ENCODE data around the gene SDK1.

The SDK1 gene

DNA sequence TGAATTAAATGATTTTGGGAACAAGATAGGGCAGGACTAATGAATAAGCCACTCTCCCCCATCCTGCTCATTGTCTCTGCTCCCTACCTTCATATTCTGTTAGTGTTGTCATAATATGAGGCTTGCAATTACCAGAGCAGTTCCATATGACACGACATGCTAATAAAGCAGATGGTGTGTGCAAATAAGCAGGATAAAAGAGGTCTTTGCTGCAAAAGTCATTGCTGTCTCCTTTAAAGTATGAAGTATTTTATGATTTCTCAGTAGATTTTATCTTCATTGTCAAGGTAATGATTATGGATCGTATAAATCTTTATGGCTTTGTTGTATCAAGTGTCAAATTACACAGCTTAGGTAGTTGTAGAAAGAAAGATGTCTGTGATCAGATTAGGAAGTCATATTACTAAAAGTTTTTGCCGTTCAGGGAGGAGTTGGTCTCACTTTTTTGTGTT, 114.8 kb downstream of the SDK1 start:
- DNase-seq: no peak

DNA sequence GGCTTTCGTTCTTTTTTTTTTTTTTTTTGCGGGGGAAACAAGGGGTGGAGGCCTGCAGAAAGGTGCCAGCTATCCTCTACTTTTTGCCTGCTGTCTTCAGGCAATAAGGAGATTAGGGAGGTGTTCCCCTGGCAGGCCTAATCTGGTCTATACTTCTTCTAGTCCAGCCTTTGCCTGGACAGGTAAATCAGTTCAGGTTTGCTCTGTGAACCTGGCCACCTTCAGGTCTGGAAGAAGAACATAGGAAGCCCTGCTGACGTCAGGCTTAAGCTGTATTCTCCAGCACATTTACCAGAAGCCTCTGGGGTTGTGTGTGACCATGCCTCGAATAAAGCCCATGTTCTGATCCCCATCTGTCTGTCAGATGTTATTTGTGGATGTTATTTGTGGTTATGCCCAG, 115.4 kb downstream of the SDK1 start:
- no peak for DNase-seq

DNA sequence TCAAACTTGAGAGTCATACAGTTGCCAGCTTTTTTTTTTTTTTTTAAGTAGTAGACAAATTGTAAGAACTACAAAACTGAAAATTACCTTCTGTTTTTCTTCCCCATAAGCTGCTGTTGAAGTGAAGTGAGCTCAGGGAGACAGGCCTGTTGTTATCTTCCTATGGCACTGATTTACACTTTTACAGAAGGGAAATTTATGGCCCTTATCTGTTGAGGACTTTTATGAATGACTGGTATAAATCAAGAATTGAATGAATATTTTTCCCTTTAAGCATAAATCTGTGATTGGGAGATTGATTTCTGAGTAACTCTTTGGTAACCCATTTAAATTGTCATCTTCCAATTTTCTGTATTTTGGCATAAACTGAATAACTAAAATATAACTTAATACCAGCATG, 124.0 kb downstream of the SDK1 start:
- no peak for DNase-seq

DNA sequence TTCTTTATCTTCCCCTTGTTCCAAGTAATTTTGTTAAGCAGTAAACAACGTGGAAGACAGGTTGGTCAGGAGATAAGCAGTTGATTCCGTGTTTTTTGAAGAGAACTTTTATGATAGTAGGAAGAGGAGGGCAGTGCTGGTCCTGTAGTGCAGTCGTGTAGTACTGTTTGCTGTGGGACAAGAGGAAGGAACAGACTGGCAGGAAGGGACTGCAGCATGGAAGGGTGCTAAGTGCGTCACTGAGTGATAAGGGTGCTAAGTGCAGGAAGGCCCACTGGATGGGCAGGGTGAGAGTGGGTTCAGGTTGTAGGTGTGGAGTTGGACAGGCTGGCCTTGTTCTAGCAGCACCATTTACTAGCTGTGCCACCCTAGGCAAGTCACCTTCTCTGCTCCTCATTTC, 125.0 kb downstream of the SDK1 start:
- no peak for DNase-seq

DNA sequence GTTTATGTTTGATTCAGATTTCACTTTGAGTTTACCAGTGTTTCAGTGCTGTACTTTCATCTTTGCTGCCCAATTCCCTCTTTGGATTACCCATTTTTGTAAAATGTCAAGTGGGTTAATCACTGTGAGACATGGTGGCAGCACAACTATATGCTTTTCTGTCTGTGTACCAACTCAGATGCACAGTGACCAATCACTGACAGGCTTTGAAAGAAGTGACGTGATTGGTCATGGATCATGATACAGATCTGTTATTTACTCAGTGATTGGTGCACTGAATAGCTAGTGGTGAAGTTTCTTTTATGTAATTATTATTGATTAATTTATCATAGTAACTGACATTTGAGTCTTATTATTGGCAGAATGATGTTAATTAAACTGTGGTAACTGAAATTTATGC, 126.9 kb downstream of the SDK1 start:
- no peak for DNase-seq

DNA sequence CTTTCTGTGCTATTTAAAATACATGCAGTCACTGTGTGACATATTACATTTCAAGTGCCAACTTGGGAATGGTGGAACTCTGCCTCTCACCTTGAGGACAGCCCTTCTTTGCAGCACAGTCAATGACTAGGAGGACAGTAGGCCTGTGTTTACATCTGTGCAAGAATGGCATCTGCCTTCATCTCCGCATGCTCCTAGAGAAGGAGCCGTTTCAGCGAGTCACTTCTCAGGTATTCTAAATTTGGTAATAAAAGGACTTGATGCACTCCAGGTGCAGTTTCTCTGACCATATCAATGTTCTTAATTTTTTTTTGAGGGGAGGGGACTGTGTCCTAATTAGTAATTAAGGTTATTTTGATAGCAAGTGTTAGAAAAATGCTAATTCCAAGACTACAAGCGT, 128.9 kb downstream of the SDK1 start:
- DNase-seq: no peak

DNA sequence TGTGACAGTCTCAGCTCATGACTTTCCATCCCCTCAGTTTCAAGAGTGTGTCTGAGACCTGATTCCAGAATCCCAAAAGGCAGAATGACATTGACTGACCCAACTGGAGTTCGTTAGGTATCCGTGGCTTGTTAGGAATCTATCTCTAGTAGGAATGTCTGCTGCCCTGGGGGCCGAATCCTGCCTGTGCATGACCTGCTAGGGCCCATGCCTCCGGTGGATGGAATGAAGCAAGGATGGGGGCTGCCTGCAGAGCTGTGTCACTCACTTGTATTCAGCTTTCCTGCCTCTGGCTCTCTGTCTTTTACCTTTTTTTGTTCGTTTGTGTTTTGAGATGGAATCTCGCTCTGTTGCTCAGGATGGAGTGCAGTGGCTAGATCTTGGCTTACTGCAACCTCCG, 129.5 kb downstream of the SDK1 start:
- DNase-seq: no peak

DNA sequence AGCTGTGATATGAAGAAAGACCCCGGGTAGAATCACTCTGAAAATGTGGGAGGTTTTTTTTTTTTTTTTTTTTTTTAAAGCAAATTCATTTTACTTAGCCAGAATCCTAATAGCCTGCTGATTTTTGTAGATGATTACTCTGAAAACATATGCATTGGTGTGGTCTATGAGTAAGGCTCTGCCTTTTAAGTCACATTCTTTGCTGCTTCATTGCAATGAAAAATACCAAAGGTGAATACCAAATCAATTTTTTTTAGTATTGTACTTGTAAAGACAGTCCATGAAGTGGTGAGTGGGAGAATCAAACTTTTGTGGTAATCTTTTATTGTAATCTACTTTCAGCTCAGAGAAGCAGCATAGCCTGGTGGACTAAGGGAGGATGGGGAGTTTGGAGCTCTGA, 130.3 kb downstream of the SDK1 start:
- DNase-seq: no peak

DNA sequence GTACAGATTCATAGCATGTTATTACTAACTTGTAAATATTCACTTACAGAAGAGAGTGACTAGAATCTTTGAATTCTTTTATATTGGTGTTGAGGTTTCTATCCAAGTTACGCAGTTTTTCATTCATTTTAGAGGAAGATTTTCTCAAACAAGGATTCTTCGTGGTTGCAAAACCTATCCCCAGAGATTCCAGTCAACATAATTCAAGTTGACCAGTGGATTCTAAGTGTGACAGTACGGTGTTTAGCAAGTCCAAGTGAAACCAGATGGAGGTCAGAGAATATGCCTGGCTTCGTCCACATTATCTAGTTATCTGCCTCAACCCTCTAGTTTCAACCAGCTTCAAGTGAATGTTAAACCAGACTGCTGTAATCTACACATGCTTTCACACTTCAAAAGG, 131.9 kb downstream of the SDK1 start:
- DNase-seq: no peak

DNA sequence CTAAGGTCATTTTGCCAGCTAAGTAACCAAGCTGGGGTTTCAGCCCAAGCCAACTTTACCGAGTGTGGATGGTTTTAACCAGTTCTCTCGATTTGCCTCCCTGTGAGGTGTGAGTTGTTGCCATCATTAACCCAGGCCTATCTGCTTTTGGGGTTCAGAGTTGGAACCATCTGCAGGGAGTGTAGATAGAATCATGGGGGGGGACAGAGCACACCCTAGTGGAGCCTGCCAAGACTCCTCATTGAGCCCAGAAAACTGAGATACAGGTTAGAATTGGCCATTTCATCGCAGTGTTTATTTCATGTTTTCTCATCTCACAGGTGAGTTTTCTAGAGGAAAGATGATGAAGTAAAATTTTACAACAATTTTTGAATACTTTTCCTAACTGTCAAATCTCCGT, 133.6 kb downstream of the SDK1 start:
- no peak for DNase-seq

DNA sequence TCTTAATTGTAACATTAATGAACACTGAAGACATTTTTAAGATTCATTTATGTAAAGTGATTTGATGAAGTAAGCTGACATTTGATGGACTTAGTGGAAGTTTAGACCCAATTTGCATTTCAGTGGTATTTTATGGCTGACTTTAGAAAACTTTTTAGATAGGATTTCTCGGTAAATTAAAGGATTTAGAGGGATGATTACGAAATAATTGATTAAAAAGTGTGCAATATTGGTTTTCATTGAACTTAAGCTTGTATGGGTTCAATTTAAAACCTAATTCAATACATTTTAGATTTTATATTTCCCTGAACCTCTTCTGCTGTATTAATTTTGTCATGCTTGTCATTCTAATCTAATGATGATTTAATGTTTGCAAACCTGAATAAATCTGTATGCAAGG, 135.1 kb downstream of the SDK1 start:
- DNase-seq: no peak

DNA sequence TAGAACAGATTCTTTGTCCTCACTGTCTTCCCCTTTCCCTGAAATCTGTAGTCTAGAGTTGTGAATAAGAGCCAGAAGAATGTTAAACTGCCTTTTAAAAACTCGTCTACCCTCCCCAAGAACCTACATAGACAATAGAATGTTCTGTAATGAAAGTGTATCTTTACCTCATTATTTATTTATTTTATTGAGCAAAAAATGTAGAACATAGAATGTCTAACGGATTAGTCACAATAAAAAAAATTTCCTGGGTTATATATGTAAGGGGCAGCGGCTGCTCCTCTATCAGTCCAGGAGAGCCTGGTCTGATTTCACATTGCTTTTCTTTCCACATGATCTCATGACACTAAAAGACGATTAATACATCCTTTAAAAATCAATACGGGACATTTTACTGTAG, 135.7 kb downstream of the SDK1 start:
- no peak for DNase-seq

DNA sequence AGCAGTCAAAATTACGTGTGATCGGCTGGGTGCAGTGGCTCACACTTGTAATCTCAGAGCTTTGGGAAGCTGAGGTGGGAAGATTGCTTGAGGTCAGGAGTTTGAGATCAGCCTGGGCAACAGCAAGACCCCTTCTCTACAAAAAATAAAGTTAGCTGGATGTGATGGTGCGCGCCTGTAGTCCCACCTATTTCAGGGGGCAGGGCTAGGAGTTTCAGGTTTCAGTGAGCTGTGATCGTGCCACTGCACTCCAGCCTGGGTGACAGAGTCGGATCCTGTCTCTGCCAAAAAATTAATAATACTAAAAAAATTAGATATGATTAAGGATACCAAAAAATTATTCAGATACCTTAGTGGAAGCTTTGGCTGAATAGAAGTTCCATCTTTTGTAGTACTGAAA, 136.4 kb downstream of the SDK1 start:
- DNase-seq: no peak

DNA sequence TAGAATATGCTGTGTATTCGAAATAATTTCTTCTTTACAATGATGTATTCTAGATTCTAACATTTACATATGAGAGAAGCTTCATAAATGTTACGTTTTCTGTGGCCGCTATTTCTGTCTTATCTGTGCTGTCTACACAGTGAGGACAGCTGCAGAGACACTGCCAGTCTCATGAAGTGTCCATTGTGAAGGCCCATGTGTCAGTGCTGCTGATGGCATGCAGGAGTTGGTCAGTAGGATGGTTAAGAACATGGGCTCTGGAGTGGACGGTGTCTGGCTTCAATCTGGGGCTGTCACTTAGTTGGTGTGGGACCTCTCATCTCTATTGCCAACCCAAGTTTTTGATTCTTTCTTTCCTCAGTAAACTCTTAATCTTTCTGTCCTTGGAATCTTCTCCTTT, 137.3 kb downstream of the SDK1 start:
- DNase-seq: no peak

DNA sequence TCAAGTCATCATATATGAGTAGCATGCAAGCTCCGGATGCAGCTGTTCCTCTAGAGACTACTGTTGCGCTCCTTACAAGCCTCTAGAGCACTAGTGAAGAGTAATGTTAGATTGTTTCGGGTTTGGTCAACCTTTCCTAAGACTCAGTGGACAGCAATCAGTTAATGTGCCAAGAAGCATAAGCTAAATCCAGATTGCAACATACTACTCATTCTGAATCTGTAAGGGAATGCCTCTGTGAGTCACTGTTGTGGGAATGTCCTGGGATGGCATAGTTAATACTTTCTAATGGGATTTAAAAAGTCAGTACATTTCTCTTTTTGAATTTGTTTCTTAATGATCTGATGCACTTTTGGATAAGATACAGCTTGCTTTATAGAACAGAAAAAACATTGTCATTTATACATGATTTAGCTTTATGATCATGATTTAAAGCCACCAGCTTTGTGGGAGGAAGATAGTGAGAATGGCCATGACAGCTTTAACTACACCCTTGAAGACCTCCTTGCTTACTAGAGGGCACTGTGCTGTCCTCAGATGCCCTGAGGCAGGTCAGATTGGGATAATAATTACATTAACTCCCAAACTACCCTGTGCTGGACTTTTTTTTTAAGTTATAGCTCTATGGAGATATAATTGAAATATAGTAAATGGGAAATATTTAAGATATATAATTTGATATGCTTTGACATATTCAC, 138.4 kb downstream of the SDK1 start:
- no peak for DNase-seq

DNA sequence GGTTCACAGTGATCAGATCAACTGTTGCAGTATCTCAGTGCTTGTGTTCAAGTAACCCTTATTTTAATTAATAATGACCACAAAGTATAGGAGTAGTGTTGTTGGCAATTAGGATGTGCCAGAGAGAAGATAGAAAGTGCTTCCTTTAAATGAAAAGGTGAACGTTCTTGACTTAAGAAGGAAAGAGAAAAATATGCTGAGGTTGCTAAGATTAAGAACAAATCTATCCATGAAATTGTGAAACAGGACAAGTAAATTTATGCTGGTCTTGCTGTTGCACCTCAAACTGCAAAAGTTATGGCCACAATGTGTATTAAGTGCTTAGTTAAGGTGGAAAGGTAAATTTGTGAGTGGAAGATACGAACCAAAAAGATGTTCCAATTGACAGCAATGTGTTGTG, 139.5 kb downstream of the SDK1 start:
- no peak for DNase-seq

DNA sequence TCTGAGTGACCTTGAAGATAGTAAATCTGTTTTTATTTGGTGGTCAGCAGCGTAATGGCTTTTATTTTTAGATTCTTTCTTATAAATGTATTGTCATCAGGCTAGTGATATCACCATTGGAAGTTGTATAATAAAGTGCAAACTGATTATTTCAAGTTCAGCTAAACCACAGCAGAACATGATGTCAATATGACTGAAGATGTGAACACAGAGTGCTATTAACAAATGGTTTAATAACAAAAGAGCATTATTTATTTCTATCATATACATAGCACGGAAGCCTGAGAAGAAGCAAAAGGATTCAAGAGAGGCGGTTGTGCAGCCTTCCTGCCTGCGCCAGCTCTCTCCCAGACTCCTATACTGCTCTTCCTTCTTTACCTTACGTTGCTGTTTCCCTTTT, 142.7 kb downstream of the SDK1 start:
- DNase-seq: no peak

DNA sequence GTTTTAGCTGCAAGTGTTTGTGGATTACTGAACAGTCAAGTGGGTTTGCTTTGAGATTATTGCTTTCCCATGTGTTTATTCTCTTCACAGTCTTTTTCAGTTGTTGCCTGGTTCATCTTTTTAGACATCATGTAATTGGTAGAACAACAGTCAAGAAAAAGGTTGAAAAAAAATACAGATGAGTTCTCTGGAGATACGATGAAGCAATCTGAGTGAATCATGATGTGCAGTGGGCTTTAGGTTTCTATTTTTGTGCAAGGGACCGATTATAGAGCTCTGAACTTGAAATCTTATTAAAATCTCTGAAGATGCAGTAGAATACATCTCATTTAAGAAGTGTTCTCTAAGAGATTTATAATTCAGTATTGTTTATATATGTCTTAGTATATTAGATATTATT, 145.7 kb downstream of the SDK1 start:
- no peak for DNase-seq

DNA sequence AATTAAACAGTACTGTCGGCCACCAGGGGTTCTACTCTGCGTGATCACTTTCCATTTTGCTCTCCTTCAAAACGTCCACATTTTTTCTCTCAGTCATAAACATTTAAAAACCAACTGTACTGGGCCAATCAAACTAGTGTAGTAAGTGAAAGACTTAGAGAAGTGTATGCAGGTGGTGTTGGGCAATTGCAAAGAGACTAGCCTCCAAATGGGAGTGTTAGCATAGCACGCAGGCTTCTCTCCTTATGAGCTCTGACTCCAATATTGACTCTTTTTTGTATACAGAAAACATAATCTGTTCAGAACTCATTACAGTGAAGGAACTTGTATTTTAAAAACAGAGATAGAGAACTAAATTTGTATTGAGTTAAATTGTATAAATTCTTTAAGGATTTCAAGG, 150.6 kb downstream of the SDK1 start:
- DNase-seq: no peak

DNA sequence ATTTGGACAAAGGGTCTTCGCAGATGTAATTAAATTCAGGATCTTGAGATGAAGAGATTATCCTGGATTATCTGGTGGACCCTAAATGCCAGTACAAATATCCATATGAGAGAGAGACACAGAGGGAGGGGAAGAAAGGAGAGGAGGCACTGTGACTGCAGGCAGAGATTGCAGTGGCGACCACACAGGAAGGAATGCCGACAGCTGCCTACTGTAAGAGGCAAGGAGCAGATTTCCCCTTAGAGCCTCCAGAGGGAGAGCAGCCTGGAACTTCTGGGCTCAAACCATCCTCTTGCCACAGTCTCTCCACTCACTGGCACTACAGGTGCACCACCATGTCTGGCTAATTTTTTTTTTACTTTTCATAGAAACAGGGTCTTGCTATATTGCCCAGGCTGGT, 152.3 kb downstream of the SDK1 start:
- DNase-seq: no peak

DNA sequence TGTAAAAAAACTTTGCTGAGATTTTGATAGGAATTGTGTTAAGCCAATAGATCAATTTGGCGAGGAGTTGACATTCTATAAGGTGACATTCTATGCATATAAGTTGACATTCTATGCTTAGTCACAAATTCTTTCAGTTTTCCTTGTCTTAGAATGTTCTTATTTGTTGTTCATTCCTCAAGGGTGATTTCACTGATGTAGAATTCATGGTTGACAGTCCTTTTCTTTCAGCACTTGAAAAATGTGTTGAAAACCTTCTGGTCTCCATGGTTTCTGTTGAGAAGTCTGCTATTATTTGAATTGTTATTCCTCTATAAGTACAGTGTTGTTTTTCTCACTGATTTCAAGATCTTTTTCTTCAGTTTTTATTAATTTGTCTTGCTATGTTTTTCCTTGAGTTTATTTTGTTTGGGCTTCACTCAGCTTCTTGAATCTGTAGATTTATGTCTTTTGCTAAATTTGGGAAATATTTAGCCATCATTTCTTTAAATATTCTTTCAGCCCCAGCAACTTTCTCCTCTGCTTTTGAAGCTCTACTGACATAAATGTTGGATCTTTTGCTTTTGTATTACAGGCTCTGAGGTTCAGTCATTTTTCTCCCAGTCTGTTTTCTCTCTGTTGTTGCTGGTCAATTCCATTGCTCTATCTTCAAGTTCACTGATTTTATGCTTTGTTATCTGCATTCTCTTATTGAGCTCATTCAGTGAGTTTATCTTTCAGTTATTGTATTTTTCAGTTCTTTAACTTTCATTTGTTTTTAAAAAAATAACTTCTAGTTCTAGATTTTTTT, 154.9 kb downstream of the SDK1 start:
- DNase-seq: no peak

DNA sequence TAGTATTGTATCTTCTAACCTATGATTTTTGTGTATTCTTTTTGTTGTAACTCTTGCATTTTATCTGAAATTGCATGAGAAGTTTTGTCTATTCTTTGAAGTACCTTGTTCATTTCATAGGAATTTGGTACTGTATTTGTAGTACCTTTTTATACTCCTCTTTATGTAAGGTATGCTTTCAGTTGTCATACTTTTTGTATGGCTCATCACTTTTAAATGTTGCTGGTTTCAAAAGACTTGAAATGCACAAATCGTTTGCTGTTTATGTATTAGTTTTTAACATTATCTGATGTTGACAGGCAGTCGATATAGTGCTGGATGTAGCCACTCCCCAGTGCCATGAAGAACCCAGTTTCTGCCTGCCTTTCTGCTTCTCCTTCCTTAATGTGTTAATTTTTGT, 158.1 kb downstream of the SDK1 start:
- no peak for DNase-seq

DNA sequence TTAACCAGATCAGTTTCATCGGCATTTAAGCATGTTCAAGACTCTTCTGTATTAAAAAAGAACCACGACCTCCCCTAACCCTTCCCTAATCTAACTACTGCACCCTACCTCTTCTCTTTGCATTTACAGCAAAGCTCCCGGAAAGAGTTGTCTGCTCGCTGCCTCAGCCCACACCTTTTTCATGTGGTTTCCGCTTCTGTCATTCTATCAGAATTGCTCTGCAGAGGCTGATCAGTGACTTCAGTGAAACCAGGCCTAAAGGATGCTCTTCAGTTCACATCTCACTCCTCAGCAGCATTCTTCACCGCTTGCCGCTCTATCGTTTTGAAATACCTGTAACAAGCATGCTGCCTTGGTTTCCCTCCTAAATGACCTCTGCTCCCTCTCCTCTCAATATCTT, 160.9 kb downstream of the SDK1 start:
- no peak for DNase-seq

DNA sequence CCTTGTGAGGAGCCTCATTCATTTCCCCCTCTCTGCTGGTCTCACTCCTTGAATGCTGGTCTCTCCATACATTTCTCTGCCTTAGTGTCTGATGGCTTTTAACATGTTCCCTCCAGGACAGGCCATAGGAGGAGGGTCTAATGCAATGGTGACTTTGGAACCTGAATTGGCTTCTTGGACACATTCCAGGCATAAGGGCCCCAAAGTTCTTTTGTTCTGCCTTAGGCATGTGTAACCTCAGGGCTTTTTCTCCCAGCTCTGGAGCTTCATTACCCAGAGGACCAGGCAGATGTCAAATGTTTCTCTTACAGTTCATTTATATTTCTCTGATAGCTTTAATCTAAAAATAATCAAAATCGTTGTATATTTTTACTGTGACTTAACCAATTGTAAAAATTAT, 162.6 kb downstream of the SDK1 start:
- no peak for DNase-seq

Measured in NCI-H774 (cell line).